Measurements from ENCODE around the gene C4BPA. TPM values are rescaled to one million over a fixed set of nuclear protein-coding genes. Genes with fewer than 3 reads are reported as not detected.

Gene C4BPA
- total RNA-seq, 1 experiment from 2014 or later: not detected

GRCh38 chr1:207064561-207064960 is 39.5 kb upstream of the C4BPA start:
- H3K4me3 Mint-ChIP-seq: no peak overlapping the region

More at GRCh38 chr1:207064561-207064960, 39.5 kb upstream of the C4BPA start:
- no peak for DNase-seq
- no CpG with 5 or more reads among the region's 8 CpGs for WGBS (ENCODE audit: extremely low coverage, insufficient read length, low lambda C conversion rate)
- Histone ChIP-seq H3K27ac (ENCODE audit: insufficient read length, low read depth, low read length) (no peak overlapping the region), H2AK5ac (ENCODE audit: insufficient read length, low read length) (no peak overlapping the region), H3T11ph (ENCODE audit: low read length) (no peak overlapping the region), H4K20me1 (ENCODE audit: control insufficient read depth, insufficient read depth, insufficient read length) (no peaks in the 10 kb centered on the region), H3K14ac (ENCODE audit: insufficient read depth, low read length) (no peak overlapping the region), H3K27me3 (ENCODE audit: insufficient read depth, low read length) (no peaks in the 10 kb centered on the region), H3K23ac (ENCODE audit: insufficient read length, low read depth, low read length) (no peak overlapping the region), H2BK120ac (ENCODE audit: low read depth, low read length, poor library complexity, severe bottlenecking) (no peak overlapping the region), H2BK20ac (ENCODE audit: low read depth, low read length, poor library complexity, severe bottlenecking) (no peak overlapping the region), H4K91ac (ENCODE audit: insufficient read length, low read depth, low read length) (no peak overlapping the region), H2BK12ac (ENCODE audit: insufficient read length, low read depth, low read length) (no peak overlapping the region), H2BK15ac (ENCODE audit: low read depth, low read length) (no peak overlapping the region), H3K9me3 (ENCODE audit: control insufficient read depth, low read depth, low read length) (no peaks in the 10 kb centered on the region), H4K5ac (ENCODE audit: insufficient read length, low read depth, low read length) (no peak overlapping the region), H2BK5ac (ENCODE audit: insufficient read length, low read length) (no peak overlapping the region), H4K8ac (replicated peaks; ENCODE audit: insufficient read length, low read depth, low read length) (no peak overlapping the region), H3K79me2 (ENCODE audit: insufficient read depth, low read length) (no peaks in the 10 kb centered on the region), H3K23me2 (ENCODE audit: insufficient read length, low read depth, low read length, poor library complexity, severe bottlenecking) (no peaks in the 10 kb centered on the region), H3K4me1 (ENCODE audit: insufficient read depth, low read length) (no peaks in the 10 kb centered on the region), H3K18ac (ENCODE audit: insufficient read length, low read depth, low read length) (no peak overlapping the region), H3K4me2 (ENCODE audit: insufficient read depth, insufficient read length, low read length) (no peak overlapping the region), H3K79me1 (ENCODE audit: insufficient read depth, low read depth, low read length, poor library complexity, severe bottlenecking) (no peaks in the 10 kb centered on the region), H2AFZ (ENCODE audit: low read length) (no peak overlapping the region), H3K4ac (ENCODE audit: low read depth, low read length) (no peak overlapping the region), H3K56ac (ENCODE audit: insufficient read length, low read depth, low read length) (no peak overlapping the region), H3K9ac (ENCODE audit: extremely low read depth, insufficient read length, low read length) (no peak overlapping the region)
- no peaks in the 10 kb centered on the region for H3K9me3 Mint-ChIP-seq
- TF ChIP-seq CTCF (conservative IDR thresholded peaks at IDR 0.05): no peak
- H3K27ac Mint-ChIP-seq: no peak overlapping the region
- H3K27me3 Mint-ChIP-seq (ENCODE audit: low read depth): no peaks in the 10 kb centered on the region
- H3K36me3 Mint-ChIP-seq (ENCODE audit: insufficient read depth in 1 of 3, low read depth in 3 of 3): peaks cover 10 to 60% (median 39%) of the 10 kb centered on the region in 3 experiments
- peaks cover 0 to 2% of the 10 kb centered on the region in 2 experiments; a peak in 1 of 4 replicates for H3K4me1 Mint-ChIP-seq

Data from H9 (cell line).